ENCODE data around the gene UNCX.
"Not testable (repeated sequence)": the region's sequence is repeated elsewhere in the genome, so short reads cannot be mapped to it uniquely, and the experiment has no call there.

UNCX gene

DNA sequence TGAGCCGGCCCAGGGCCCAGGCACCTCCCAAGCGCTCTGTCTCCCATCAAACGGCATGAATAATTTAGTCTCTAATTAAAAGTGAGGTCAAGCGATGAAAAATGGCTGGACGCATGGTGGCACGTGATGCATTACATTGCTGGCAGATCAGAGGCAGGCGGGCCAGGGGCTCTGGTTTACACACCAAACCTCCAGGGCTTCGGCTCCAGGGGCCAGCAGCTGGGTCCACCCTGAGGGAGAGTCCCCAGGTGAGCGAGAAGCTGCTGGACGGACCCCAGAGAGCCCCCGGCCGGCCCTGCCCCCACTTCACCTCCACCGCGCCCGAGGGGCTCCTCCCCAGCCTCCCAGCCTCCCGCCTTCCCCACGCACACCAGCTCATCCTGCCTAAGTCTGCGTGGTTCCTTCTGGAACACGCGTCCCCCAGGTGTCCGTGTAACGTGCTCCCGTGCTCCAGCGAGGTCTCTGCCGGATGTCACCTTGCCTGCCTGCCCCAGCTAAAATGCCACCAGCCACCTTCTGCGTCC, 23.2 kb downstream of the UNCX start:
- TF ChIP-seq, protein P1, sequence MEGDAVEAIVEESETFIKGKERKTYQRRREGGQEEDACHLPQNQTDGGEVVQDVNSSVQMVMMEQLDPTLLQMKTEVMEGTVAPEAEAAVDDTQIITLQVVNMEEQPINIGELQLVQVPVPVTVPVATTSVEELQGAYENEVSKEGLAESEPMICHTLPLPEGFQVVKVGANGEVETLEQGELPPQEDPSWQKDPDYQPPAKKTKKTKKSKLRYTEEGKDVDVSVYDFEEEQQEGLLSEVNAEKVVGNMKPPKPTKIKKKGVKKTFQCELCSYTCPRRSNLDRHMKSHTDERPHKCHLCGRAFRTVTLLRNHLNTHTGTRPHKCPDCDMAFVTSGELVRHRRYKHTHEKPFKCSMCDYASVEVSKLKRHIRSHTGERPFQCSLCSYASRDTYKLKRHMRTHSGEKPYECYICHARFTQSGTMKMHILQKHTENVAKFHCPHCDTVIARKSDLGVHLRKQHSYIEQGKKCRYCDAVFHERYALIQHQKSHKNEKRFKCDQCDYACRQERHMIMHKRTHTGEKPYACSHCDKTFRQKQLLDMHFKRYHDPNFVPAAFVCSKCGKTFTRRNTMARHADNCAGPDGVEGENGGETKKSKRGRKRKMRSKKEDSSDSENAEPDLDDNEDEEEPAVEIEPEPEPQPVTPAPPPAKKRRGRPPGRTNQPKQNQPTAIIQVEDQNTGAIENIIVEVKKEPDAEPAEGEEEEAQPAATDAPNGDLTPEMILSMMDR (IDR thresholded peaks at IDR 0.05; ENCODE audit: insufficient read depth, low read depth, low read length, missing control alignments) = no peak
- no peak for DNase-seq (ENCODE audit: low read depth)
- H3K4me3 ChIP-seq (ENCODE audit: low read length) = no peak overlapping the region

DNA sequence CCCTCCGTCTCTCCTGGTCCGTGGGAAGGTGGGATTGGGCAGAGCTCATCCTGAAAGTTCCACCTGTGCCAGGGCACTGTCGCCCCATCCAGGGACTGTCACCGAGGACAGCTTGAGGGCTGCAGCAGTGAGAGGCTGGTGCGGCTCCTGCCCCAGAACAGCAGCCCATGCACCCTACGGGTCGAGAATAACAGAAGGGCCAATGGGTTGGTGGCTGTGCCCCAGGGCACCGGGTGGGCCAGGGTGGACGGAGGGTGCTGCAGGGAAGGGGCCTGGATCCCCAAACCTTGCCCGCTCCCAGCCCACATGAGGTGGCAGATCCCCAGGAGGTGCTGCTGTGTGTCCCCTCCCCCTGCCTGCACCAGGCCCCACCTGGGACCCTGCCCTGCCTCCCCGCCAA, 23.9 kb downstream of the UNCX start:
- H3K4me3 ChIP-seq (ENCODE audit: low read length) = no peak overlapping the region
- TF ChIP-seq, protein P1 (IDR thresholded peaks at IDR 0.05; ENCODE audit: insufficient read depth, low read depth, low read length, missing control alignments) = no peak

DNA sequence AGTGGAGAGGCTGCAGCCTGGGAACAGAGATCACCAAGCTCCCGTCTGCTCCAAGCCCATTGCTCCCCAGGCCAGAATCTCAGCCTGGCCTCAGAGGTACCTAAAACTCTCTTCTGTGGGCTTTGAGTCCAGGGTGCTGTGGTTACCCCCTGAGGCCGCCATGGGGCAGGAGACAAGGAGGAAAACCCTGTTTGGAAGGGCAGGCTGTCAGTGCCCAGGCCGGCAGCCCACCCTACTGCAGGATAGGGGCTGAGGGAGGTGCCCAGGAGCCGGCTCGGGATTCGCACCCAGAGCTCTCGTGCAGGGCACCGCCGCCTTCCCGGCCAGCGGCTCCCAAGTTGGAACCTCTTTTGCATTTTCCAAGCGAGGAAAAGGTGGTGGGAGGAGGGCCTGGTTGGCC, 24.5 kb downstream of the UNCX start:
- no peak overlapping the region for H3K4me3 ChIP-seq (ENCODE audit: low read length)
- TF ChIP-seq, protein P1 (IDR thresholded peaks at IDR 0.05; ENCODE audit: insufficient read depth, low read depth, low read length, missing control alignments) = no peak
- no peak for DNase-seq (ENCODE audit: low read depth)

More for the DNA sequence above, 23.9 kb downstream of the UNCX start:
- no peak for DNase-seq (ENCODE audit: low read depth)

DNA sequence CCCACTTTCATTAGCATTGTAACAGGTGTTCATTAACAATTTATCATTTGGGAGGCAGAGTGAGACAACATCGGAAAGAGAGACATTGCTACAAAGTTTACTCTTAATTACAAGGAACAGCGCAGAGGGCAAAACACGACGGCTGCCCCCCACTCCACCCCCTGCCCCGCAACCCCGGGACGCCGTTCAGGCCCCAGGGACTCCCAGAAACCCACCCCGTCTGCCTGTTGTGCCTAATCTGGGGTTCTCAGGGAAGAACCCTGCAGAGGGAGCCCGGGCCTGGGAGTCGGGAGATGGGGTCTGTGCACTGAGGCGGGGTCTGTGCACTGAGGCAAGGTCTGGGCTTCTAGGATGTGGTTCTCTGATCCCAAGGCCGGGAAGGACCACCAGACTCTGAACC, 25.2 kb downstream of the UNCX start:
- TF ChIP-seq, protein P1 (IDR thresholded peaks at IDR 0.05; ENCODE audit: insufficient read depth, low read depth, low read length, missing control alignments) = no peak
- H3K4me3 ChIP-seq (ENCODE audit: low read length) = no peak overlapping the region

DNA sequence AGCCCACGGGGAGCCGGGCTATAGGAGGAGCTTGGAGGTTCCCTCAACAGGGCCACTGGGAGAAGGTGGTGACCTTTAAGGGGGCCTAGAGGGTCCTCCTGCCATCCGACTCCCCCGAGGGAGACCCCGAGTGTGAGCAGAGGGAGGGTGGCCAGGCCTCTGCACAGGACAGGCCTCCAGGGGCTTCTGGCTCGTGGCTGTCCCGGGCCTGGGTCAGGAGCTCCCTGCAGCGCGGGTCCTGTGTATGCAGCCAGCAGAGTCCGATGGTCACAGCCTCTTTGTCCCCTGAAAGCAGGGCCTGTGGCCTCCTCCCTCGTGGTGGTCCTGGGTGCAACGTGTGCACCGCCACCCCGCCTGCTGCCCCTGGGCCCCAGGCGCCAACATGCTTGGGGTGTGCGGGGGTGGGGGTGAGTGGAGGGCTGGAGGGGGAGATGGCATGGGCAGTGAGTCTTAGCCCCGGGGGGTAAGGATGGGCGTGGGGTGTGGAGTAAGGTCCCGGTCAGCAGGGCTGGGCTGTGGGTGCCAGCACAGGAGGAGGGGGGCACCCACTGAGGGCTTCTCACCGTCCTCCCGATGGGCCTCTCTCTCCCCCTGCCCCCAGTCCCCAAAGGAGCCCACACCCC, 27.1 kb downstream of the UNCX start:
- TF ChIP-seq, protein P1 (IDR thresholded peaks at IDR 0.05; ENCODE audit: insufficient read depth, low read depth, low read length, missing control alignments) = no peak
- H3K4me3 ChIP-seq (ENCODE audit: low read length) = no peak overlapping the region

More for the DNA sequence above, 25.2 kb downstream of the UNCX start:
- DNase-seq (ENCODE audit: low read depth) = no peak

DNA sequence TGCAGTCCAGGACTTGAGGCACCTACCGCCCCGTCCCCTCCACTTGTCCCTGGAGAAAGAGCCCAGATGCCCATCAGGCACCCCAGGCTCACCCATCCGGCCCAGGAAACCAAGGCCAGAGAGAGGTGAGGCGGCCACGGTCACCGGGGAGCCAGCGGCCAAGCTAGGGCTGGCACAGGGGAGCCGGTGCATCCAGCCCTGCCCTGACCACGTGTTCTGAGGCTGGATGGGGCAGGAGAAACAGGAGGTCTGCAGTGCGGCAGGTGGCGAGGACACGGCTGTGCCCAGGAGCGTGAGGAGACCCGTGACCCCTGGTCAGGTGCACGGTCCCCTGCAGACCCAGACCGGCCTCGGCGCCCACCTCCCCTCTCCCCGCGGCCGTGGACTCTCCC, 27.6 kb downstream of the UNCX start:
- DNase-seq (ENCODE audit: low read depth) = no peak
- no peak overlapping the region for H3K4me3 ChIP-seq (ENCODE audit: low read length)
- TF ChIP-seq, protein P1 (IDR thresholded peaks at IDR 0.05; ENCODE audit: insufficient read depth, low read depth, low read length, missing control alignments) = no peak

More for the DNA sequence above, 27.1 kb downstream of the UNCX start:
- DNase-seq (ENCODE audit: low read depth) = no peak

DNA sequence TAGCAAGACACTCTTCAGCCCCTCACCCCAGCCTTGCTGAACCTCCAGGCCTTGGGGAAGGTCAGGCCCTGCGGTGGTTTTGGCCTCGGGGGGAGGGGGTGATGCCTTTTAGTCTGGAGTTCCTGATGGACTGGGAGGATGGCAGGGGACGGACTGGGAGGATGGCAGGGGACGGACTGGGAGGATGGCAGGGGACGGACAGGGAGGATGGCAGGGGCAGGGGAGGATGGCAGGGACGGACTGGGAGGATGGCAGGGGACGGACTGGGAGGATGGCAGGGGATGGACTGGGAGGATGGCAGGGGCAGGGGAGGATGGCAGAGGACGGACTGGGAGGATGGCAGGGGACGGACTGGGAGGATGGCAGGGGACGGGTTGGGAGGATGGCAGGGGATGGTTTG, 28.4 kb downstream of the UNCX start:
- not testable (repeated sequence) for H3K4me3 ChIP-seq (ENCODE audit: low read length)

More for the DNA sequence above, 28.4 kb downstream of the UNCX start:
- DNase-seq (ENCODE audit: low read depth) = not testable (repeated sequence)

All from epithelial cell of esophagus (primary cell).